K562 (cell line): ENCODE results near the gene POLD1. TPM values are rescaled to one million over a fixed set of nuclear protein-coding genes. Genes with fewer than 3 reads are reported as not detected.

ENCODE experiments used
- BCL6 ChIP-seq: fragments of 250-450 bp; sonication (Bioruptor Pico); IDR thresholded peaks from 2 replicates; pipeline ENCODE4 v1.4.0; 2020
- CBX2 ChIP-seq: fragments of 200-600 bp; sonication (generic); IDR thresholded peaks from one replicate; pipeline ENCODE4 v1.6.1; 2012; ENCODE audit warnings: mild to moderate bottlenecking, low read length, inconsistent platforms; ENCODE audit not compliant: insufficient read depth, poor library complexity, severe bottlenecking
- CREB5 ChIP-seq: fragments of 250-450 bp; sonication (Bioruptor Pico); IDR thresholded peaks from 2 replicates; pipeline ENCODE4 v1.5.0; 2020; ENCODE audit warnings: mild to moderate bottlenecking
- CREBBP ChIP-seq: IDR thresholded peaks from one replicate; pipeline ENCODE4 v1.6.1; 2012; ENCODE audit warnings: low read depth, mild to moderate bottlenecking, control low read depth, inconsistent platforms, low read length
- CTBP1 ChIP-seq: fragments of 450-650 bp; IDR thresholded peaks from 2 replicates; pipeline ENCODE4 v1.6.1; 2016; ENCODE audit warnings: borderline replicate concordance
- CTCF ChIP-seq, 3 experiments: IDR thresholded peaks in 2 of 3; conservative IDR thresholded peaks in 1 of 3; 2 replicates each; pipeline ENCODE4 v1.5.1; 2011 to 2012; ENCODE audit warnings: low read length in 3 of 3, mild to moderate bottlenecking in 3 of 3, control low read depth in 2 of 3, improper control_type of control experiment in 1 of 3, inconsistent platforms in 1 of 3, low read depth in 1 of 3, mixed read lengths in 1 of 3, moderate library complexity in 1 of 3; ENCODE audit not compliant: insufficient read depth in 2 of 3
- ELF2 ChIP-seq: fragments of 250-450 bp; sonication (Bioruptor Pico); IDR thresholded peaks from 2 replicates; pipeline ENCODE4 v1.5.0; 2021; ENCODE audit warnings: mild to moderate bottlenecking
- ELK3 ChIP-seq: fragments of 450-650 bp; formaldehyde crosslinking; IDR thresholded peaks from 2 replicates; pipeline ENCODE4 v1.4.0; 2020; ENCODE audit warnings: mild to moderate bottlenecking
- EP400 ChIP-seq: fragments of 450-650 bp; IDR thresholded peaks from 2 replicates; pipeline ENCODE4 v1.6.1; 2017; ENCODE audit warnings: antibody characterized with exemption, mild to moderate bottlenecking, moderate library complexity
- GTF2A2 ChIP-seq: IDR thresholded peaks from 2 replicates; pipeline ENCODE4 v1.6.1; 2016; ENCODE audit warnings: mild to moderate bottlenecking, missing genetic modification characterization, missing compliant biosample characterization
- KDM1A ChIP-seq, 2 experiments: fragments of 450-650 bp; IDR thresholded peaks; 2 replicates each; pipeline ENCODE4 v1.6.1; 2016; ENCODE audit warnings: mild to moderate bottlenecking in 2 of 2
- NR2F6 ChIP-seq: fragments of 450-650 bp; formaldehyde crosslinking; IDR thresholded peaks from 2 replicates; pipeline ENCODE4 v1.4.0; 2020; ENCODE audit warnings: mild to moderate bottlenecking
- RFX1 ChIP-seq: fragments of 450-650 bp; IDR thresholded peaks from 2 replicates; pipeline ENCODE4 v1.6.1; 2016; ENCODE audit warnings: mild to moderate bottlenecking, moderate library complexity
- RNF219 ChIP-seq: fragments of 250-450 bp; sonication (Bioruptor Pico); IDR thresholded peaks from 2 replicates; pipeline ENCODE4 v1.5.0; 2022; ENCODE audit warnings: mild to moderate bottlenecking
- SMARCB1 ChIP-seq: IDR thresholded peaks from 2 replicates; pipeline ENCODE4 v1.6.1; 2011; ENCODE audit warnings: improper control_type of control experiment, low read depth; ENCODE audit not compliant: insufficient read length
- STAT5A ChIP-seq: IDR thresholded peaks from 2 replicates; pipeline ENCODE4 v1.6.1; 2012; ENCODE audit warnings: low read length, inconsistent platforms, borderline replicate concordance
- TFAP4 ChIP-seq: sonication (generic); formaldehyde crosslinking; IDR thresholded peaks from 2 replicates; pipeline ENCODE4 v1.8.0; 2022; ENCODE audit warnings: missing genetic modification reagents, mild to moderate bottlenecking, moderate library complexity, borderline replicate concordance
- ZKSCAN1 ChIP-seq: fragments of 150-350 bp; IDR thresholded peaks from 2 replicates; pipeline ENCODE4 v1.6.1; 2016; ENCODE audit warnings: low read depth, low read length
- ZNF133 ChIP-seq: fragments of 250-450 bp; sonication (Bioruptor Pico); IDR thresholded peaks from 2 replicates; pipeline ENCODE4 v1.4.0; 2020; ENCODE audit warnings: mild to moderate bottlenecking
- ZNF589 ChIP-seq: fragments of 200-800 bp; sonication (Bioruptor generic); IDR thresholded peaks from 2 replicates; pipeline ENCODE4 v1.6.1; 2016; ENCODE audit warnings: low read depth, missing genetic modification characterization, missing compliant biosample characterization
- polyA plus RNA-seq, 8 experiments: library from polyadenylated mRNA; depleted of rRNA in 4 of 8; stranded (reverse) in 5 of 8; unstranded in 3 of 8; fragments of >200 nt; fragmentation: Nextera tagmentation in 2 of 8; fragmentation: Illumina TruSeq in 1 of 8; extraction: Ambion mirVana in 2 of 8; extraction: Trizol in 1 of 8; gene quantifications; 2 replicates each; pipeline versions ENCODE4 v1.2.1 to v1.2.3, GENCODE V29; 2011 to 2014; ENCODE audit warnings: inconsistent platforms in 1 of 8, missing spikeins in 1 of 8
- total RNA-seq, 7 experiments: library from RNA; depleted of rRNA in 6 of 7; stranded (reverse); fragments of >200 nt in 6 of 7; fragmentation: Illumina TruSeq in 2 of 7; extraction: Trizol in 2 of 7; gene quantifications; 2 replicates each; pipeline versions ENCODE4 v1.2.1 to v1.2.3, GENCODE V29; 2011 to 2021; ENCODE audit warnings: low replicate concordance in 1 of 7

The POLD1 gene
- total and polyA plus RNA-seq, 9 of the 15 experiments (the other 6 are each of a cell fraction or from before 2014, with no cell fraction given), result 1.3 to 312 (median 47.8) TPM

GRCh38 chr19:50431343-50432220 lies 47.4 kb downstream of the POLD1 start (continued):
- TF ChIP-seq ZNF133 (CRISPR knock-in tag) (no peak), NR2F6 (CRISPR knock-in tag) (no peak), SMARCB1 (no peak), ZKSCAN1 (no peak), CREB5 (CRISPR knock-in tag) (no peak), RNF219 (CRISPR knock-in tag) (no peak), ELK3 (no peak), CTCF (IDR thresholded peaks at IDR 0.05 in 2 of 3, conservative IDR thresholded peaks at IDR 0.05 in 1 of 3; ENCODE audit: insufficient read depth in 2 of 3, low read depth in 1 of 3, low read length in 3 of 3) (0 out of 6 replicates have a peak, but pooled peaks of 1 of the 3 experiments have one; percentile 4), ELF2 (CRISPR knock-in tag) (no peak), EP400 (peak; percentile 86), CTBP1 (no peak; the same call in 1 of the 2 replicates), STAT5A (no peak), GTF2A2 (tag) (no peak), KDM1A (IDR thresholded peaks at IDR 0.05) (no peak), CBX2 (no peak), TFAP4 (CRISPR knock-in tag) (peak; percentile 64; the same call in 1 of the 2 replicates), BCL6 (no peak), ZNF589 (CRISPR knock-in tag) (no peak), RFX1 (no peak), CREBBP (no peak)
